PC-3 (cell line): ENCODE results near the gene HSPB9.

ENCODE experiments used
- CTCF ChIP-seq: fragments of 300-600 bp; sonication (generic); conservative IDR thresholded peaks from 2 replicates; pipeline ENCODE4 v1.5.1; 2017; ENCODE audit warnings: antibody characterized with exemption, low read depth, mild to moderate bottlenecking, low read length
- EZH2 ChIP-seq: fragments of 300-600 bp; sonication (generic); IDR thresholded peaks from one replicate; pipeline ENCODE4 v1.6.1; 2017; ENCODE audit warnings: antibody characterized with exemption, mild to moderate bottlenecking, low read length; ENCODE audit not compliant: unreplicated experiment

- TF ChIP-seq CTCF (no peak), EZH2 (no peak)
These were observed 8.5 kb upstream of the HSPB9 start for GRCh38 chr17:42114118-42114517.
